ENCODE measurements around the gene MAEA.

DNA sequence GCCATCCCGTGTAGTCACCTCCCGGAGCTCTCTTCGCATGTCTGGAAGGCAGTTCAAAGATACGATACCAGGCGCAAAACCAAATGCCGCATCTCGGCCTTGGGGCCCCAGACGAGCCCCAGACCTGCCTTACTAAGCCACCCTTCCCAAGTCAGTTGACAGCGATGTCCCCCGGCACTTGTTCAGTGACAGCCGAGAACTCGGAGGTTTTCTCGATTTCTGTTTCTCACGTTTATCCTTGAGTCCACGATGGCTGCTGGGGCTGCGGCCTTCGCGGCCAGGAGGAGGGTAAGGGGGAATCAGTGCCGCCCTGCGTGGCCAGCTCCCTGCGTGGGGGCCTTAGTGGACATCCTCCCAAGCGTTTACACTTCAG, 7.3 kb downstream of the MAEA start:
- TF ChIP-seq, protein P1, sequence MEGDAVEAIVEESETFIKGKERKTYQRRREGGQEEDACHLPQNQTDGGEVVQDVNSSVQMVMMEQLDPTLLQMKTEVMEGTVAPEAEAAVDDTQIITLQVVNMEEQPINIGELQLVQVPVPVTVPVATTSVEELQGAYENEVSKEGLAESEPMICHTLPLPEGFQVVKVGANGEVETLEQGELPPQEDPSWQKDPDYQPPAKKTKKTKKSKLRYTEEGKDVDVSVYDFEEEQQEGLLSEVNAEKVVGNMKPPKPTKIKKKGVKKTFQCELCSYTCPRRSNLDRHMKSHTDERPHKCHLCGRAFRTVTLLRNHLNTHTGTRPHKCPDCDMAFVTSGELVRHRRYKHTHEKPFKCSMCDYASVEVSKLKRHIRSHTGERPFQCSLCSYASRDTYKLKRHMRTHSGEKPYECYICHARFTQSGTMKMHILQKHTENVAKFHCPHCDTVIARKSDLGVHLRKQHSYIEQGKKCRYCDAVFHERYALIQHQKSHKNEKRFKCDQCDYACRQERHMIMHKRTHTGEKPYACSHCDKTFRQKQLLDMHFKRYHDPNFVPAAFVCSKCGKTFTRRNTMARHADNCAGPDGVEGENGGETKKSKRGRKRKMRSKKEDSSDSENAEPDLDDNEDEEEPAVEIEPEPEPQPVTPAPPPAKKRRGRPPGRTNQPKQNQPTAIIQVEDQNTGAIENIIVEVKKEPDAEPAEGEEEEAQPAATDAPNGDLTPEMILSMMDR (IDR thresholded peaks at IDR 0.05; ENCODE audit: low read length), result no peak
- TF ChIP-seq EZH2 (IDR thresholded peaks at IDR 0.05; ENCODE audit: borderline replicate concordance, low read length), result no peak

Measured in OCI-LY1 (cell line).